GM23338 (cell line): Measurements from ENCODE around the gene OTOGL. TPM values are rescaled to one million over a fixed set of nuclear protein-coding genes. Genes with fewer than 3 reads are reported as not detected.

Experiments
- ATAC-seq: fragments of 200-7000 bp; cut with Tn5 transposase; 3 replicates; pipeline ENCODE4 v1.9.1; 2020
- DNase-seq: peaks from one replicate; pipeline ENCODE4 v3.0.0-alpha.2; 2015; ENCODE audit warnings: low spot score
- H2AFZ ChIP-seq: fragments of 200-600 bp; sonication (generic); 2 replicates; pipeline ENCODE4 v1.8.0; 2016; ENCODE audit warnings: antibody characterized with exemption, mild to moderate bottlenecking, moderate library complexity
- H3F3A ChIP-seq: fragments of 200-600 bp; sonication (generic); replicated peaks from 2 replicates; pipeline ENCODE4 v1.8.0; 2017; ENCODE audit warnings: antibody characterized with exemption, mixed run types, low read depth
- H3K27ac ChIP-seq: fragments of 200-600 bp; sonication (generic); 2 replicates; pipeline ENCODE4 v1.6.1; 2016; ENCODE audit warnings: low read depth
- H3K27me3 ChIP-seq: fragments of 200-600 bp; sonication (generic); 2 replicates; pipeline ENCODE4 v1.8.0; 2016; ENCODE audit warnings: mild to moderate bottlenecking, mixed run types, moderate library complexity; ENCODE audit not compliant: insufficient read depth
- H3K36me3 ChIP-seq: fragments of 200-600 bp; sonication (generic); 2 replicates; pipeline ENCODE4 v1.8.0; 2016; ENCODE audit warnings: mild to moderate bottlenecking; ENCODE audit not compliant: insufficient read depth
- H3K4me1 ChIP-seq: fragments of 200-600 bp; sonication (generic); 2 replicates; pipeline ENCODE4 v1.8.0; 2016; ENCODE audit warnings: mild to moderate bottlenecking, moderate library complexity; ENCODE audit not compliant: insufficient read depth
- H3K4me2 ChIP-seq: fragments of 200-600 bp; sonication (generic); 2 replicates; pipeline ENCODE4 v1.7.1; 2017; ENCODE audit warnings: mixed run types
- H3K4me3 ChIP-seq: fragments of 200-600 bp; sonication (generic); 2 replicates; pipeline ENCODE4 v1.6.1; 2016; ENCODE audit warnings: mixed run types
- H3K79me2 ChIP-seq: fragments of 200-600 bp; sonication (generic); replicated peaks from 2 replicates; pipeline ENCODE4 v1.8.0; 2017; ENCODE audit warnings: mild to moderate bottlenecking; ENCODE audit not compliant: insufficient read depth
- H3K9me2 ChIP-seq: fragments of 200-600 bp; sonication (generic); 2 replicates; pipeline ENCODE4 v1.8.0; 2017; ENCODE audit not compliant: insufficient read depth
- H4K20me1 ChIP-seq: fragments of 200-600 bp; sonication (generic); replicated peaks from 2 replicates; pipeline ENCODE4 v1.8.0; 2017; ENCODE audit warnings: mild to moderate bottlenecking; ENCODE audit not compliant: insufficient read depth
- H3K27ac Mint-ChIP-seq: 2 replicates; pipeline ENCODE4 v1.8.0; 2020; ENCODE audit warnings: inconsistent platforms, mild to moderate bottlenecking, moderate library complexity, mixed read lengths
- H3K27me3 Mint-ChIP-seq: 3 replicates; pipeline ENCODE4 v1.8.0; 2022; ENCODE audit warnings: low read depth, mild to moderate bottlenecking, moderate library complexity, mixed read lengths, inconsistent platforms; ENCODE audit not compliant: insufficient read depth, poor library complexity
- H3K36me3 Mint-ChIP-seq: 3 replicates; pipeline ENCODE4 v1.8.0; 2021; ENCODE audit warnings: low read depth, mild to moderate bottlenecking, inconsistent platforms, moderate library complexity, mixed read lengths
- H3K4me1 Mint-ChIP-seq: 3 replicates; pipeline ENCODE4 v1.8.0; 2020; ENCODE audit warnings: mild to moderate bottlenecking, inconsistent platforms, mixed read lengths
- H3K4me3 Mint-ChIP-seq: 3 replicates; pipeline ENCODE4 v1.8.0; 2021; ENCODE audit warnings: moderate library complexity, mild to moderate bottlenecking, inconsistent platforms, mixed read lengths
- H3K9me3 Mint-ChIP-seq: 3 replicates; pipeline ENCODE4 v1.8.0; 2020; ENCODE audit warnings: moderate library complexity, mild to moderate bottlenecking, inconsistent platforms, mixed read lengths
- EZH2phosphoT487 ChIP-seq: fragments of 200-600 bp; sonication (generic); IDR thresholded peaks from one replicate; pipeline ENCODE4 v1.8.1; 2018; ENCODE audit warnings: antibody characterized with exemption; ENCODE audit not compliant: unreplicated experiment
- polyA plus RNA-seq: library from polyadenylated mRNA; unstranded; fragments of >200 nt; fragmentation: Nextera tagmentation; extraction: Ambion mirVana; gene quantifications from 2 replicates; pipeline ENCODE4 v1.2.1, GENCODE V29; 2016
- total RNA-seq: library from RNA; depleted of rRNA; stranded (reverse); fragments of >200 nt; shearing (Covaris generic); gene quantifications from 2 replicates; pipeline ENCODE4 v1.2.3, GENCODE V29; 2014
- TF ChIP-seq, protein P1 (sequence below): fragments of 250-450 bp; sonication (Bioruptor Pico); IDR thresholded peaks from 2 replicates; pipeline ENCODE4 v1.5.0; 2020; ENCODE audit warnings: mild to moderate bottlenecking, moderate library complexity
- TF ChIP-seq, protein P2 (sequence below): IDR thresholded peaks from one replicate; pipeline ENCODE4 v1.6.1; 2018; ENCODE audit warnings: antibody characterized with exemption; ENCODE audit not compliant: unreplicated experiment

Gene OTOGL
- total and polyA plus RNA-seq, 2 experiments from 2014 or later: 0.36 to 0.66 TPM

DNA sequence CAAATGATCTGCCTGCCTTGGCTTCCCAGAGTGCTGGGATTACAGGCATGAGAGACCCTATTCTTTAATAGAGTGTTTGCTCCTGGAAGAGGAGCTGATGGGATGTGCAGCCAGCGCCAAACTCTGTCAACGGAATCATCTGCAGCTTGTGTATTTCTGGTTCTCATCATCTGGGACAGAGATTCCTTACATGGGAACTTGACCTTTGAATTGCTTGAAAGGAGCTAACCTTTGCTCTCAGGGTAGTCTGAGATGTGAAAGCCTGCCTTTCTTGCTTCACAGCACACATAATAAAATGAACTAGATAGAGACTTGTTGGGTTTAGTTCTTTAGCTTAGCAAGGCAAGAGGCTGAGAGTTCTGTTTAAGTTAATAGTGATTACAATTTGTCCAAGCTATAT is 120.0 kb downstream of the OTOGL start (continued):
- TF ChIP-seq, protein P1, sequence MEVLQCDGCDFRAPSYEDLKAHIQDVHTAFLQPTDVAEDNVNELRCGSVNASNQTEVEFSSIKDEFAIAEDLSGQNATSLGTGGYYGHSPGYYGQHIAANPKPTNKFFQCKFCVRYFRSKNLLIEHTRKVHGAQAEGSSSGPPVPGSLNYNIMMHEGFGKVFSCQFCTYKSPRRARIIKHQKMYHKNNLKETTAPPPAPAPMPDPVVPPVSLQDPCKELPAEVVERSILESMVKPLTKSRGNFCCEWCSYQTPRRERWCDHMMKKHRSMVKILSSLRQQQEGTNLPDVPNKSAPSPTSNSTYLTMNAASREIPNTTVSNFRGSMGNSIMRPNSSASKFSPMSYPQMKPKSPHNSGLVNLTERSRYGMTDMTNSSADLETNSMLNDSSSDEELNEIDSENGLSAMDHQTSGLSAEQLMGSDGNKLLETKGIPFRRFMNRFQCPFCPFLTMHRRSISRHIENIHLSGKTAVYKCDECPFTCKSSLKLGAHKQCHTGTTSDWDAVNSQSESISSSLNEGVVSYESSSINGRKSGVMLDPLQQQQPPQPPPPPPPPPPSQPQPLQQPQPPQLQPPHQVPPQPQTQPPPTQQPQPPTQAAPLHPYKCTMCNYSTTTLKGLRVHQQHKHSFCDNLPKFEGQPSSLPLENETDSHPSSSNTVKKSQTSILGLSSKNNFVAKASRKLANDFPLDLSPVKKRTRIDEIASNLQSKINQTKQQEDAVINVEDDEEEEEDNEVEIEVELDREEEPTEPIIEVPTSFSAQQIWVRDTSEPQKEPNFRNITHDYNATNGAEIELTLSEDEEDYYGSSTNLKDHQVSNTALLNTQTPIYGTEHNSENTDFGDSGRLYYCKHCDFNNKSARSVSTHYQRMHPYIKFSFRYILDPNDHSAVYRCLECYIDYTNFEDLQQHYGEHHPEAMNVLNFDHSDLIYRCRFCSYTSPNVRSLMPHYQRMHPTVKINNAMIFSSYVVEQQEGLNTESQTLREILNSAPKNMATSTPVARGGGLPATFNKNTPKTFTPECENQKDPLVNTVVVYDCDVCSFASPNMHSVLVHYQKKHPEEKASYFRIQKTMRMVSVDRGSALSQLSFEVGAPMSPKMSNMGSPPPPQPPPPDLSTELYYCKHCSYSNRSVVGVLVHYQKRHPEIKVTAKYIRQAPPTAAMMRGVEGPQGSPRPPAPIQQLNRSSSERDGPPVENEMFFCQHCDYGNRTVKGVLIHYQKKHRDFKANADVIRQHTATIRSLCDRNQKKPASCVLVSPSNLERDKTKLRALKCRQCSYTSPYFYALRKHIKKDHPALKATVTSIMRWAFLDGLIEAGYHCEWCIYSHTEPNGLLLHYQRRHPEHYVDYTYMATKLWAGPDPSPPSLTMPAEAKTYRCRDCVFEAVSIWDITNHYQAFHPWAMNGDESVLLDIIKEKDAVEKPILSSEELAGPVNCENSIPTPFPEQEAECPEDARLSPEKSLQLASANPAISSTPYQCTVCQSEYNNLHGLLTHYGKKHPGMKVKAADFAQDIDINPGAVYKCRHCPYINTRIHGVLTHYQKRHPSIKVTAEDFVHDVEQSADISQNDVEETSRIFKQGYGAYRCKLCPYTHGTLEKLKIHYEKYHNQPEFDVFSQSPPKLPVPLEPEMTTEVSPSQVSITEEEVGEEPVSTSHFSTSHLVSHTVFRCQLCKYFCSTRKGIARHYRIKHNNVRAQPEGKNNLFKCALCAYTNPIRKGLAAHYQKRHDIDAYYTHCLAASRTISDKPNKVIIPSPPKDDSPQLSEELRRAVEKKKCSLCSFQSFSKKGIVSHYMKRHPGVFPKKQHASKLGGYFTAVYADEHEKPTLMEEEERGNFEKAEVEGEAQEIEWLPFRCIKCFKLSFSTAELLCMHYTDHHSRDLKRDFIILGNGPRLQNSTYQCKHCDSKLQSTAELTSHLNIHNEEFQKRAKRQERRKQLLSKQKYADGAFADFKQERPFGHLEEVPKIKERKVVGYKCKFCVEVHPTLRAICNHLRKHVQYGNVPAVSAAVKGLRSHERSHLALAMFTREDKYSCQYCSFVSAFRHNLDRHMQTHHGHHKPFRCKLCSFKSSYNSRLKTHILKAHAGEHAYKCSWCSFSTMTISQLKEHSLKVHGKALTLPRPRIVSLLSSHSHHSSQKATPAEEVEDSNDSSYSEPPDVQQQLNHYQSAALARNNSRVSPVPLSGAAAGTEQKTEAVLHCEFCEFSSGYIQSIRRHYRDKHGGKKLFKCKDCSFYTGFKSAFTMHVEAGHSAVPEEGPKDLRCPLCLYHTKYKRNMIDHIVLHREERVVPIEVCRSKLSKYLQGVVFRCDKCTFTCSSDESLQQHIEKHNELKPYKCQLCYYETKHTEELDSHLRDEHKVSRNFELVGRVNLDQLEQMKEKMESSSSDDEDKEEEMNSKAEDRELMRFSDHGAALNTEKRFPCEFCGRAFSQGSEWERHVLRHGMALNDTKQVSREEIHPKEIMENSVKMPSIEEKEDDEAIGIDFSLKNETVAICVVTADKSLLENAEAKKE (CRISPR knock-in tag): no peak

DNA sequence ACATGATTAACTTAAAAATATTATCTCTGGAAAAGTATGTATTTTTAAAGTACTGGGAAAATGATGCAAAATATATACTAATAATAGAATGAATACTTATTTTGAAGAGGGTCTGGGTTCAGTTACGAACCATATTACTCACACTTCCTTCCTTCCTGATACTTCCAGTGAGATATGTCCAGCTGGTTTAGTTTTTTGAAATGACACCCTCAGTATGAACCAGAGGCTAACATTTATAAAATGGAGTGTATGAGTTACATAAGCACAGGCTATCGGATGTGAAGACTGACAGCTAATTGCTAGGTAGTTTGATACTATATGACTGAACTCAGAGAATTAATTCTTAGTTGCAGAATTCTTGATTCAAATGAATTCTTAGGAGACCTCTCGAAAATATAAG is 122.9 kb downstream of the OTOGL start:
- Histone ChIP-seq H3K4me1 (0 out of 2 replicates have a peak, but pooled peaks cover 1% of the 10 kb centered on the region), H3K79me2 (no peaks in the 10 kb centered on the region), H3K4me2 (no peak overlapping the region), H4K20me1 (no peaks in the 10 kb centered on the region), H3K9me2 (no peaks in the 10 kb centered on the region), H3K4me3 (no peak overlapping the region), H3K27ac (no peak overlapping the region), H3K27me3 (no peaks in the 10 kb centered on the region), H3F3A (no peaks in the 10 kb centered on the region), H3K36me3 (no peaks in the 10 kb centered on the region), H2AFZ (no peak overlapping the region)
- Mint-ChIP-seq H3K36me3 (no peaks in the 10 kb centered on the region), H3K4me3 (no peak overlapping the region), H3K27ac (no peak overlapping the region), H3K4me1 (peaks cover 12% of the 10 kb centered on the region; the same call in 2 of the 3 replicates), H3K9me3 (no peaks in the 10 kb centered on the region), H3K27me3 (no peaks in the 10 kb centered on the region)
- TF ChIP-seq, protein P2, sequence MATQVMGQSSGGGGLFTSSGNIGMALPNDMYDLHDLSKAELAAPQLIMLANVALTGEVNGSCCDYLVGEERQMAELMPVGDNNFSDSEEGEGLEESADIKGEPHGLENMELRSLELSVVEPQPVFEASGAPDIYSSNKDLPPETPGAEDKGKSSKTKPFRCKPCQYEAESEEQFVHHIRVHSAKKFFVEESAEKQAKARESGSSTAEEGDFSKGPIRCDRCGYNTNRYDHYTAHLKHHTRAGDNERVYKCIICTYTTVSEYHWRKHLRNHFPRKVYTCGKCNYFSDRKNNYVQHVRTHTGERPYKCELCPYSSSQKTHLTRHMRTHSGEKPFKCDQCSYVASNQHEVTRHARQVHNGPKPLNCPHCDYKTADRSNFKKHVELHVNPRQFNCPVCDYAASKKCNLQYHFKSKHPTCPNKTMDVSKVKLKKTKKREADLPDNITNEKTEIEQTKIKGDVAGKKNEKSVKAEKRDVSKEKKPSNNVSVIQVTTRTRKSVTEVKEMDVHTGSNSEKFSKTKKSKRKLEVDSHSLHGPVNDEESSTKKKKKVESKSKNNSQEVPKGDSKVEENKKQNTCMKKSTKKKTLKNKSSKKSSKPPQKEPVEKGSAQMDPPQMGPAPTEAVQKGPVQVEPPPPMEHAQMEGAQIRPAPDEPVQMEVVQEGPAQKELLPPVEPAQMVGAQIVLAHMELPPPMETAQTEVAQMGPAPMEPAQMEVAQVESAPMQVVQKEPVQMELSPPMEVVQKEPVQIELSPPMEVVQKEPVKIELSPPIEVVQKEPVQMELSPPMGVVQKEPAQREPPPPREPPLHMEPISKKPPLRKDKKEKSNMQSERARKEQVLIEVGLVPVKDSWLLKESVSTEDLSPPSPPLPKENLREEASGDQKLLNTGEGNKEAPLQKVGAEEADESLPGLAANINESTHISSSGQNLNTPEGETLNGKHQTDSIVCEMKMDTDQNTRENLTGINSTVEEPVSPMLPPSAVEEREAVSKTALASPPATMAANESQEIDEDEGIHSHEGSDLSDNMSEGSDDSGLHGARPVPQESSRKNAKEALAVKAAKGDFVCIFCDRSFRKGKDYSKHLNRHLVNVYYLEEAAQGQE: no peak
- TF ChIP-seq EZH2phosphoT487: no peak
- no peak for ATAC-seq
- no peak for DNase-seq
